AG09309 (cell line): ENCODE data around the gene TLCD3A.

Experiments used
- DNase-seq: peaks from one replicate; pipeline ENCODE4 v3.0.0-alpha.2; 2010; ENCODE audit warnings: low read depth
- H3K4me3 ChIP-seq: 2 replicates; pipeline ENCODE4 v1.5.1; 2011; ENCODE audit warnings: mild to moderate bottlenecking, low read depth, low read length, moderate library complexity; ENCODE audit not compliant: control insufficient read depth
- TF ChIP-seq, protein P1 (sequence below): IDR thresholded peaks from 2 replicates; pipeline ENCODE4 v1.5.1; 2011; ENCODE audit warnings: mild to moderate bottlenecking, low read depth, low read length, inconsistent platforms; ENCODE audit not compliant: insufficient read depth, control insufficient read depth; ENCODE audit errors: missing control alignments

Gene TLCD3A

DNA sequence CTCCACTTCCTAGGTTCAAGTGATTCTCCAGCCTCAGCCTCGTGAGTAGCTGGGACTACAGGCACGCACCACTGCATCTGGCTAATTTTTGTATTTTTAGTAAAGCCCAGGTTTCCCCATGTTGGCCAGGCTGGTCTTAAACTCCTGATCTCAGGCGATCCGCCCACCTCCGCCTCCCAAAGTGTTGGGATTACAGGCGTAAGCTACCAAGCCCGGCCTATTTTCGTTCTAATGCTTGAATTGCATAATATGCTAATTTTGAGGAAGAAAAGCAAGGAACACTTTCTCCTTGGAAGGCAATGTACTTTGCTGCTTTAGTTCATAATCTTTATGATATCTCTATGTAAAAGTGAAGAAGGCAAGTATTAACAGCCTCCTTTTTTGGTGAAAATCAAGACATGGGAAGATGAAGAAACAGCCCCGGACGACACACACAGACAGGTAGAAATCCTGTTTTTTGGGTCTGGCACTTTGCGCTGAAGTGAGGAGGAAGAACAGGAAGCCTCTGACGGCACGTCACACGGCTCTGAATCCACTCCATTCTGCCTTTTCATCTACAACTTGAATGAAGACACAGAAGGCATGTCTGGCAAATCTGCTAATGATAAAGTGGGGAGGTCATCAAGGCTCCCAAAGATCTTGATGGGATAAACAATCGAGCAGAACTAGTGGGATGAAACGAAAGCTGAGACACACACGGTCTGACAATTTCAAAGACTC lies 42.7 kb upstream of the TLCD3A start:
- DNase-seq: no peak
- TF ChIP-seq, protein P1, sequence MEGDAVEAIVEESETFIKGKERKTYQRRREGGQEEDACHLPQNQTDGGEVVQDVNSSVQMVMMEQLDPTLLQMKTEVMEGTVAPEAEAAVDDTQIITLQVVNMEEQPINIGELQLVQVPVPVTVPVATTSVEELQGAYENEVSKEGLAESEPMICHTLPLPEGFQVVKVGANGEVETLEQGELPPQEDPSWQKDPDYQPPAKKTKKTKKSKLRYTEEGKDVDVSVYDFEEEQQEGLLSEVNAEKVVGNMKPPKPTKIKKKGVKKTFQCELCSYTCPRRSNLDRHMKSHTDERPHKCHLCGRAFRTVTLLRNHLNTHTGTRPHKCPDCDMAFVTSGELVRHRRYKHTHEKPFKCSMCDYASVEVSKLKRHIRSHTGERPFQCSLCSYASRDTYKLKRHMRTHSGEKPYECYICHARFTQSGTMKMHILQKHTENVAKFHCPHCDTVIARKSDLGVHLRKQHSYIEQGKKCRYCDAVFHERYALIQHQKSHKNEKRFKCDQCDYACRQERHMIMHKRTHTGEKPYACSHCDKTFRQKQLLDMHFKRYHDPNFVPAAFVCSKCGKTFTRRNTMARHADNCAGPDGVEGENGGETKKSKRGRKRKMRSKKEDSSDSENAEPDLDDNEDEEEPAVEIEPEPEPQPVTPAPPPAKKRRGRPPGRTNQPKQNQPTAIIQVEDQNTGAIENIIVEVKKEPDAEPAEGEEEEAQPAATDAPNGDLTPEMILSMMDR: no peak
- no peak overlapping the region for H3K4me3 ChIP-seq

DNA sequence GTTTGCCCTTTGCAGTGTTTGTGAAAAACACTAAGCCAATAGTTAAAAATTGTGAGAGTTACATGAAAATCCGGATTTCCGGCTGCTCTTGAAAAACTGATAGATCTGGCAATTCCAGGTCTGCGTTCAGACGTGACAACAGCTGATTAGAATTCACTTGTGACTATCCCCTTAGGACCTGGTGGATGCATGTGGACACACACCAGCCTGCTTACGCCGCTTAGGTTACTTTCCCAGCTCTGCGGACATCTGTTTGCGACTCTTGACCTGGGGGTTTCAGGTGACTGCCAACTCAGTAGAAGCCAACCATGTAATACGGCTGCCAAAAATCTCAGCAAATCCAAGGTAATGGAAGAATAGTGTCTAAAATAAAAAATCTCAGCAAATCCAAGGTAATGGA lies 42.0 kb upstream of the TLCD3A start:
- TF ChIP-seq, protein P1: no peak
- no peak overlapping the region for H3K4me3 ChIP-seq
- no peak for DNase-seq

DNA sequence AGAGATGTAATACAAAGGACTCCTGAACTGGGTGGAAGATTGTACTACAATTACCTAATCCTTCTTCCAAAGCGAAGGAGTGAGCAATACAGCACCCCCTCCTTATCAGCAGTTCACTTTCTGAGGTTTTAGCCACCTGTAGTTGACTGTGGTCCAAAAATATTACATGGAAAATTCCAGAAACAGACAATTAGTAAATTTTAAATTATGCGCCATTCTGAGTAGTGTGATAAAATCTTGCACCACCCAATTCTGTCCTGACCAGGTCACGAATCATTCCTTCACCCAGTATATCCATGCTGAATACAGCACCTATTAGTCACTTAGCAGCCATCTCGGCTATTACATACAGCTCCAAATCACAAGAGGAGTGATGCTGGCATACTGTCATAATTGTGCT lies 41.0 kb upstream of the TLCD3A start:
- DNase-seq: peak; percentile 59
- H3K4me3 ChIP-seq: no peak overlapping the region
- TF ChIP-seq, protein P1: no peak

DNA sequence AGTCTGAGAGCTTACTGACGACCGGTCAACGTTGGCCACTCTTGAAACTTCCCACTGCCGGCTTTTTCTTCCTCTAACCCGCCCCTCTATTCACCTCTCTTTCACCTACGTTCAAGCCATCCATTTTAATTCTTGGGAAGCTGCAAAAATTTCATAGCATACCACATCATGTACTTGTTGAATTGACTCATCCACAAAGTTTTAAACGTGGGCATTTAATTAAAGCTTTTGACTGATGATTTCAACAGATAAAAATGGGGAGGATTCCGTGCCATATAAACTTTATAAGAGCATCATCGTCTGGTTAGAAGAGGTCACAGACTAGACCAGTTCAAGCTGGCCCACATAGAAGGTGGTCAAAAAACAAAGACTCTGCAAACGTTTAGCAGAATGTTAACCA lies 40.3 kb upstream of the TLCD3A start:
- TF ChIP-seq, protein P1: no peak
- no peak overlapping the region for H3K4me3 ChIP-seq
- DNase-seq: peak; percentile 89

DNA sequence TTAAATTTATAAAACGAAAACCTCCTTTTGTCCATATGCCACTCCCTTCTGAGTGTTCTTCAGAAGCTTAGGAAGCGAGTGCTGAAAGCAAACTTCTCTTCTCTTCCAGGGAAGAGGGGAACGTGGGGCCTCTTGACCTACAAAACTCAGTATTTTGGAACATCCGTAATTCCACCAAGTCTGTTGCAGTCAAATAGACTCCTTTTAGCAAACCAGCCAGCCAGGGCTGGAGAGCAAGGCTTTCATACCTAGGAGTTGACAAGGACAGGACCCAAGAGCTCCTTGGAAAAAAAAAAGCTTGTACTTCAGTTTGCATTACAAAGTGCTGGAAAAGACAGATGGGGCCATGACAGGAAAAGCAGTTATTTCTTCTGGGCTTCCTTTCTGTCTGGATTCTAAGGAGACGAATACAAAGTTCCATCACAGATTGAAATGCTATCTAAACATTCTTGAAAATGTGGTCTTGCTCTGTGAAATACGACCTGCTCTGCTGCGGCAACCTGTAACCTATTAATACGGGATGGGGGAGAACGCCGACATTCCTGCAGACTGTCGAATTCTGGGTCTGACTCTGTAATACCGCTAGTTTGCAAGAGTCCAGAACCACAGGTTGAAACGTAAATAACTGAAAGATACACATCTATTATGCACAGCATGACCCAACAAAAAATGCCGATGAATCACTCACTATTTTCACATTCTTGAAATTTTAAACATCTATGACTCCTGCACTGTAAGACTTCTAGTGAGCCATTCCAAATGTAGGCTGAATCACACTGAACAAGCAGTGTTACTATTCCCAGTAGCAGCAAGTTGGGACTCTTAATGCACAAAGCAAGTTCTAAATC lies 38.4 kb upstream of the TLCD3A start:
- TF ChIP-seq, protein P1: no peak
- DNase-seq: peak; percentile 95
- H3K4me3 ChIP-seq: no peak overlapping the region

DNA sequence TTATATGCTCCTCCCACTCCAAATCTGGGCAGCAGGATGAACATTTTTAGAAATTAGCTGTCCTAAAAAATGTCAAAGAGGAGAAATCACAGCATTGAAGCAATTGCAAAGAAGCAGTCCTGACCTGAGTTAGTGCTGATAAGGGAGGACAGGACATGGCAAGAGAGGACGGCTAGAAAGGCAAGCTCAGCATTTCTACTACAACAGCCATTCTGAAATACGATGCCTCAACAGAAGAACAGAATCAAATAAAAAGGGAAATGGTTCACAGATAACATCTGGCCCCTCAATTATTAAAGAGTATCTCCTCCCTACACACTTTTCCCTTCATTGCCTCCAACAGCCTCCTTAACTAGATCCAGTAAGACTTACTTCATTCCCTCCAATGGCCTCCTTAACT lies 36.0 kb upstream of the TLCD3A start:
- H3K4me3 ChIP-seq: no peak overlapping the region
- TF ChIP-seq, protein P1: no peak

More for the DNA sequence above, 36.0 kb upstream of the TLCD3A start:
- DNase-seq: no peak
